GM19238 (cell line): ENCODE data around the gene RBKS.

Experiments
- DNase-seq: peaks from one replicate; pipeline ENCODE4 v3.0.0; 2011; ENCODE audit warnings: low spot score; ENCODE audit not compliant: insufficient read length

RBKS gene

GRCh38 chr2:27832396-27832795, 57.8 kb downstream of the RBKS start:
- DNase-seq = no peak

- DNase-seq = no peak
Measured at GRCh38 chr2:27831279-27832050, 58.7 kb downstream of the RBKS start.

GRCh38 chr2:27830656-27831055, 59.5 kb downstream of the RBKS start:
- DNase-seq = no peak

- DNase-seq = no peak
Measured at GRCh38 chr2:27829791-27830190, 60.4 kb downstream of the RBKS start.

GRCh38 chr2:27828305-27828704, 61.9 kb downstream of the RBKS start:
- DNase-seq = no peak

- no peak for DNase-seq
Measured at GRCh38 chr2:27824401-27824800, 65.8 kb downstream of the RBKS start.

- no peak for DNase-seq
Measured at GRCh38 chr2:27823569-27823968, 66.6 kb downstream of the RBKS start.

- DNase-seq = no peak
Measured at GRCh38 chr2:27823135-27823534, 67.1 kb downstream of the RBKS start.

GRCh38 chr2:27822049-27822448, 68.1 kb downstream of the RBKS start:
- no peak for DNase-seq

GRCh38 chr2:27815860-27816438, 74.2 kb downstream of the RBKS start:
- DNase-seq = no peak

GRCh38 chr2:27814758-27815157, 75.4 kb downstream of the RBKS start:
- DNase-seq = no peak

GRCh38 chr2:27811768-27812167, 78.4 kb downstream of the RBKS start:
- no peak for DNase-seq

GRCh38 chr2:27810455-27810854, 79.7 kb downstream of the RBKS start:
- no peak for DNase-seq

- DNase-seq = no peak
Measured at GRCh38 chr2:27809761-27810241, 80.4 kb downstream of the RBKS start.

- DNase-seq = no peak
Measured at GRCh38 chr2:27808984-27809383, 81.2 kb downstream of the RBKS start.

- no peak for DNase-seq
Measured at GRCh38 chr2:27808418-27808817, 81.8 kb downstream of the RBKS start.

- no peak for DNase-seq
Measured at GRCh38 chr2:27807476-27807875, 82.7 kb downstream of the RBKS start.

GRCh38 chr2:27806311-27807059, 83.7 kb downstream of the RBKS start:
- no peak for DNase-seq

GRCh38 chr2:27805180-27805579, 85.0 kb downstream of the RBKS start:
- no peak for DNase-seq

- DNase-seq = no peak
Measured at GRCh38 chr2:27804146-27804545, 86.0 kb downstream of the RBKS start.

GRCh38 chr2:27803046-27803445, 87.1 kb downstream of the RBKS start:
- DNase-seq = no peak

- no peak for DNase-seq
Measured at GRCh38 chr2:27802547-27802946, 87.6 kb downstream of the RBKS start.
